WERI-Rb-1 (cell line): Measurements from ENCODE around the gene ABHD16B.

Experiments used
- DNase-seq: peaks from one replicate; pipeline ENCODE4 v3.0.0-alpha.2; 2020
- H3K27ac ChIP-seq: fragments of 250-450 bp; sonication (Bioruptor Pico); 2 replicates; pipeline ENCODE4 v1.5.1; 2020; ENCODE audit warnings: mild to moderate bottlenecking, moderate library complexity
- H3K27me3 ChIP-seq: fragments of 250-450 bp; sonication (Bioruptor Pico); 2 replicates; pipeline ENCODE4 v1.5.1; 2021; ENCODE audit warnings: mild to moderate bottlenecking, low read depth, moderate library complexity; ENCODE audit not compliant: insufficient read depth, severe bottlenecking
- H3K36me3 ChIP-seq: fragments of 250-450 bp; sonication (Bioruptor Pico); 2 replicates; pipeline ENCODE4 v1.5.1; 2020; ENCODE audit warnings: mild to moderate bottlenecking, moderate library complexity
- H3K4me3 ChIP-seq: 2 replicates; pipeline ENCODE4 v1.5.1; 2011; ENCODE audit warnings: low read depth, mild to moderate bottlenecking, control low read depth, low read length
- H3K9me3 ChIP-seq: fragments of 250-450 bp; sonication (Bioruptor Pico); 2 replicates; pipeline ENCODE4 v1.5.1; 2021; ENCODE audit warnings: mild to moderate bottlenecking, moderate library complexity; ENCODE audit not compliant: severe bottlenecking
- CTCF ChIP-seq: IDR thresholded peaks from 2 replicates; pipeline ENCODE4 v1.5.1; 2011; ENCODE audit warnings: low read depth, mild to moderate bottlenecking, control low read depth, inconsistent platforms, low read length

Gene ABHD16B

GRCh38 chr20:63908008-63908682, 46.8 kb downstream of the ABHD16B start:
- Histone ChIP-seq H3K27me3 (no peaks in the 10 kb centered on the region), H3K9me3 (no peaks in the 10 kb centered on the region), H3K27ac (no peak overlapping the region), H3K4me3 (no peak overlapping the region), H3K36me3 (no peaks in the 10 kb centered on the region)
- no peak for DNase-seq
- no peak for TF ChIP-seq CTCF

GRCh38 chr20:63911176-63911575, 49.9 kb downstream of the ABHD16B start:
- no peaks in the 10 kb centered on the region for H3K27me3 ChIP-seq
- H3K36me3 ChIP-seq: no peaks in the 10 kb centered on the region
- no peak for TF ChIP-seq CTCF
- H3K4me3 ChIP-seq: no peak overlapping the region
- H3K27ac ChIP-seq: no peak overlapping the region
- no peaks in the 10 kb centered on the region for H3K9me3 ChIP-seq
- DNase-seq: no peak
